ENCODE results near the gene TXNDC2. TPM values are rescaled to one million over a fixed set of nuclear protein-coding genes. Genes with fewer than 3 reads are reported as not detected.

The TXNDC2 gene
- total RNA-seq, 3 donors from 2014 or later, result 0.28 TPM; not detected in 2

DNA sequence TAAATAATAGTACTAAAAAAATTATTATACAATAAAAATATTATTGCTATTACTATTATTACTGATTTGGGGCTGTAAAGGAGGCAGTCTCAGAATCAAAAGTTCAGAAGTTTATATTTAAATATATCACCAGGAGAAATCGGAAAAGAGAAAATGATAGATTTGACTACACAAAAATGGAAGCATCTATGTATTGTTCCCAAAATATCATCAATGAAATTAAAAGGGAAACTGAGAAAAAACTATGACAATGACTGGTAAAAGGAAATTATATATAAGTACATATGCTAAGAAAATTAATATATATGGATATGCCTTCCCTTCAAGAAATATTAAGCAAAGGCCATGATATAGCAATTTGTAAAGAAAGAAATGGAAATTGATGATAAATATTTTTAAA is 7.7 kb upstream of the TXNDC2 start:
- intact Hi-C loops (cut with DNase I, micrococcal nuclease), result no loop called here
- TF ChIP-seq, protein P1, sequence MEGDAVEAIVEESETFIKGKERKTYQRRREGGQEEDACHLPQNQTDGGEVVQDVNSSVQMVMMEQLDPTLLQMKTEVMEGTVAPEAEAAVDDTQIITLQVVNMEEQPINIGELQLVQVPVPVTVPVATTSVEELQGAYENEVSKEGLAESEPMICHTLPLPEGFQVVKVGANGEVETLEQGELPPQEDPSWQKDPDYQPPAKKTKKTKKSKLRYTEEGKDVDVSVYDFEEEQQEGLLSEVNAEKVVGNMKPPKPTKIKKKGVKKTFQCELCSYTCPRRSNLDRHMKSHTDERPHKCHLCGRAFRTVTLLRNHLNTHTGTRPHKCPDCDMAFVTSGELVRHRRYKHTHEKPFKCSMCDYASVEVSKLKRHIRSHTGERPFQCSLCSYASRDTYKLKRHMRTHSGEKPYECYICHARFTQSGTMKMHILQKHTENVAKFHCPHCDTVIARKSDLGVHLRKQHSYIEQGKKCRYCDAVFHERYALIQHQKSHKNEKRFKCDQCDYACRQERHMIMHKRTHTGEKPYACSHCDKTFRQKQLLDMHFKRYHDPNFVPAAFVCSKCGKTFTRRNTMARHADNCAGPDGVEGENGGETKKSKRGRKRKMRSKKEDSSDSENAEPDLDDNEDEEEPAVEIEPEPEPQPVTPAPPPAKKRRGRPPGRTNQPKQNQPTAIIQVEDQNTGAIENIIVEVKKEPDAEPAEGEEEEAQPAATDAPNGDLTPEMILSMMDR (IDR thresholded peaks at IDR 0.05), result no peak
- ATAC-seq (no peak), DNase-seq (no peak)
- Histone ChIP-seq H3K9me3 (no peaks in the 10 kb centered on the region), H3K4me1 (ENCODE audit: low read depth) (no peaks in the 10 kb centered on the region), H3K4me3 (no peak overlapping the region), H3K36me3 (ENCODE audit: low read depth) (no peaks in the 10 kb centered on the region)

DNA sequence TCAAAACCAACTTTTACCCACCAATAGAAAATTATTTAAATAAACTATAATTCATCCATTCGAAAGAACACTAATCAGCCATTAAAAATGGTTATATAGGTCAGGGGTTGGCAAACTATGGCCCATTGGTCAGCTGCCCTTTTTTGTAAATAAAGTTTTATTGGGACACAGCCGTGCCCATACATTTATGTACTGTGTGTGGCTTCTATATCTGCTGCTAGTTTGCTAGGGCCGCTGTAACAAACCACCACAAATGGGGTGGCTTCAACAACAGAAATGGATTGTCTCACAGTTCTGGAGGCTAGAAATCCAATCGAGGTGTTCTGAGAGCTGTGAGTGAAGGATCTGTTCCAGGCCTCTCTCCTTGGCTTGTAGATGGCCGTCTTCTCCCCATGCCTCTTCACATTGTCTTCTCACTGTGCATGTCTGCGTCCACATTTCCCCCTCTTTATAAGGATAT is 7.0 kb upstream of the TXNDC2 start:
- TF ChIP-seq, protein P1 (IDR thresholded peaks at IDR 0.05), result no peak
- Histone ChIP-seq H3K9me3 (no peaks in the 10 kb centered on the region), H3K4me3 (no peak overlapping the region), H3K4me1 (ENCODE audit: low read depth) (no peaks in the 10 kb centered on the region), H3K36me3 (ENCODE audit: low read depth) (no peaks in the 10 kb centered on the region)
- DNase-seq (no peak), ATAC-seq (no peak)
- intact Hi-C loops (cut with DNase I, micrococcal nuclease), result no loop called here

DNA sequence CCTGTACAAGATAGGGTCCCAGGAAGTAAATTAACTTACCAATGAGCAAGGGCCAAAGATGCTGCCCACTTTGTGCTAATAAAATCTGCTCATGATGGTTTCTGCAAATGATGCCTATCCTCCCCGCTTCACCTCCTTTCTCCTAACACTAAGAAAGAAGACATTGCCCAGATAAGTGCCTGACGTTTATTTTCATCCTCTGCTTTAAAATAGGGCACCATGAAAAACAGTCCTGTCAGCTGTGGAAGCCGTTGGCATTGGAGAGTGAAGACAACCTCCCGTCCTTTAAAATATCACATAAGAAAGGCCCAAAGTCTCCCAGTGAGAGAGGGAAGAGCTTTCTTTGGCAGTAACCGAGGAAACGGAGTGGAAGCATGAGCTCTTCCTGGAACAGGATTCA is 1.7 kb upstream of the TXNDC2 start:
- Histone ChIP-seq H3K36me3 (ENCODE audit: low read depth) (no peaks in the 10 kb centered on the region), H3K4me3 (no peak overlapping the region), H3K9me3 (no peaks in the 10 kb centered on the region), H3K4me1 (ENCODE audit: low read depth) (no peaks in the 10 kb centered on the region)
- intact Hi-C loops (cut with DNase I, micrococcal nuclease), result no loop called here
- TF ChIP-seq, protein P1 (IDR thresholded peaks at IDR 0.05), result no peak
- no peak for ATAC-seq
- no peak for DNase-seq

DNA sequence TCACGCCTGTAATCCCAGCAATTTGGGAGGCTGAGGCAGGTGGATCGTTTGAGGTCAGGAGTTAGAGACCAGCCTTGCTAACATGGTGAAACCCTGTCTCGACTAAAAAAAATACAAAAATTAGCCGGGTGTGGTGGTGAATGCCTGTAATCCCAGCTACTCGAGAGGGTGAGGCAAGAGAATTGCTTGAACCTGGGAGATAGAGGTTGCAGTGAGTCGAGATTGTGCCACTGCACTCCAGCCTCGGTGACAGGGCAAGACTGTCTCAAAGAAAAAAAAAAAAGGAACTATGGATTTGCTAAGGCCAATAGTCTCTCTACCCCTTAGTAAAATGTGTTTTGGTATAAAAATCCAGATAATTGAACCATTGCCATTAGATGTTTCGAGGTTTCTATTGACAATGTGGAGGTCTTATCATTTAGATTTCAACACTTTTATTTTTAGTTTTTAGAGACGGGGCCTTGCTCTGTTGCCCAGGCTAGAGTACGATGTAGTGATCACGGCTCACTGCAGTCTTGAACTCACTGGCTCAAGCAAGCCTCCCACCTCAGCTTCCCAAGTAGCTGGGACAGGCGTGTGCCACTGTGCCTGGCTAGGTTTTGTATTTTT is 1.1 kb upstream of the TXNDC2 start:
- H3K9me3 ChIP-seq, result no peaks in the 10 kb centered on the region
- no peak for DNase-seq
- ATAC-seq, result no peak
- no peaks in the 10 kb centered on the region for H3K4me1 ChIP-seq (ENCODE audit: low read depth)
- intact Hi-C loops (cut with DNase I, micrococcal nuclease), result no loop called here
- H3K4me3 ChIP-seq, result no peak overlapping the region
- TF ChIP-seq, protein P1 (IDR thresholded peaks at IDR 0.05), result no peak
- no peaks in the 10 kb centered on the region for H3K36me3 ChIP-seq (ENCODE audit: low read depth)

DNA sequence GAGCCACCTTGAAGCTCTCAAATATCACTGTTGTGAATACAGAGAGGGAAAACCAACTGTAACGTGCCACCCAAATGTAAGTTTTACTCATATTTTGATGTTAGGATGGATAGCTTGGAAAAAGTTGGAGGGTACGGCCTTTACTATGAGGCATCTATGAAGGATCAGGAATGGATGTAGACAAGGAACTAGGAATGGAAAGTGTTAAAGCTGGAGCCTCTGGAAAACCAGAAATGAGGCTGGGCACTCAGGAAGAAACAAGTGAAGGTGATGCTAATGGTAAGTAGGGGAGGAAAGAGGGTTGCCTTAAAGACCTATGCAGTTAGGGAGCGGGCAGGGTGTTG is 204 bp downstream of the TXNDC2 start:
- TF ChIP-seq, protein P1 (IDR thresholded peaks at IDR 0.05), result no peak
- H3K4me3 ChIP-seq, result no peak overlapping the region
- intact Hi-C loops (cut with DNase I, micrococcal nuclease), result no loop called here
- H3K9me3 ChIP-seq, result no peaks in the 10 kb centered on the region
- ATAC-seq (no peak), DNase-seq (no peak)
- no peaks in the 10 kb centered on the region for H3K4me1 ChIP-seq (ENCODE audit: low read depth)
- H3K36me3 ChIP-seq (ENCODE audit: low read depth), result no peaks in the 10 kb centered on the region

DNA sequence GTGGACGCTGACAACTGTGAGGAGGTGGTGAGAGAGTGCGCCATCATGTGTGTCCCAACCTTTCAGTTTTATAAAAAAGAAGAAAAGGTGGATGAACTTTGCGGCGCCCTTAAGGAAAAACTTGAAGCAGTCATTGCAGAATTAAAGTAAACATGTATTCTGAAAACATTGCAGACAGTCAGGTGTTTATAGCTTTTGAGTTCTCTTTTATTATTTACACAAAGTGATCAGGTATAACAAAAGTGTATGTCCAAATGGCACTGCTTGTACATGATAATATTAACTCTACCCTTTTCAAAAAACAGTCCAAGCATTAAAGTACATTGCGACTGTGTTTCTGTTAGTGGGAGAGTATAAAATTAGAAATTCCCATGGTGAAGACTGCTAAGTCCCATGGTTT is 2.2 kb downstream of the TXNDC2 start:
- Histone ChIP-seq H3K4me1 (ENCODE audit: low read depth) (no peaks in the 10 kb centered on the region), H3K4me3 (no peak overlapping the region), H3K36me3 (ENCODE audit: low read depth) (no peaks in the 10 kb centered on the region), H3K9me3 (no peaks in the 10 kb centered on the region)
- TF ChIP-seq, protein P1 (IDR thresholded peaks at IDR 0.05), result no peak
- no peak for DNase-seq
- no peak for ATAC-seq
- intact Hi-C loops (cut with DNase I, micrococcal nuclease), result no loop called here
